Activated CD8-positive, alpha-beta memory T cell treated with anti-CD3 and anti-CD28 coated beads, Interleukin-2, amount 50 U/mL, for 4 hours (primary cell): ENCODE data around the gene C14orf180.
"Not testable (repeated sequence)": the region's sequence is repeated elsewhere in the genome, so short reads cannot be mapped to it uniquely, and the experiment has no call there.

Experiments used
- DNase-seq: peaks from one replicate; pipeline ENCODE4 v3.0.0-alpha.2; 2020

The C14orf180 gene

DNA sequence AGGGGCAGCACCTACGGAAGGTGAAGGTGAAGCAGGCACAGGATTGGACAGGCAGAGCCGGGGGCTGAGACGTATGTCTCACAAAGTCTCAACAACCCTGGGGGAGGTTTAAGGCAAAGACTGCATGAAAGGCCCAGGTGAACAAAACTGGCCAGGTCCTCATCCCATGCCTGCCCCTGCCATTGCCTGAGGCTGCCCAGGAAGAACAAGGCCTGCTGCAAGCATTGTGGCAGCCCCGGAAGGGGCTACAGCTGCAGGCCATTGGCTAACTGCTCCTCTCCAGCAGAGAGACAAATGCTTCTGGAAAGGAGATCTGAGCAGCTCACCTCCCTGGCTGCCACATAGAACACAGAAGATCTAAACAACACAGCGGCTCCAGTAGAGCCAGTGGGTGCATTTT is 45.4 kb downstream of the C14orf180 start:
- DNase-seq = no peak

DNA sequence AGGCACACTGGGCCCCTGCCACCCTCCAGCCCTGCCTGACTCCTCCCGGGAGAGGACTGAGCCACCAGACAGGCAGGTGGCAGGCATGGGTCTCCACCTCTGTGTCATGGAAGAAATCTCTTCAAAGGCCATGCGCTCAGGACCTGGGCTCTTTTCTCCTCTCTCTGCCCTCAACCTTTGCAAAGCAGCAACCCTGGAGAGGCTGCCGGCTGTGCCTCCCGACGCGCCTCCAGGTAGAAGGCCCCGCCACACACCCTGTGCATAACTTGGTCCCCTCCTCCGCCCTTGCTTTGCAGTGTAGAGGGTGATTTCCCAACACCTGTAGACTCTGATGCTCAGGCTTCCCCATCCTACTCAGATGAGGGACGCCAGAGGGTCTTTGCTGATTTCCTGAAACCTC is 53.2 kb downstream of the C14orf180 start:
- DNase-seq = no peak

- DNase-seq = no peak
These were observed 53.9 kb downstream of the C14orf180 start for GRCh38 chr14:104633276-104634137.

DNA sequence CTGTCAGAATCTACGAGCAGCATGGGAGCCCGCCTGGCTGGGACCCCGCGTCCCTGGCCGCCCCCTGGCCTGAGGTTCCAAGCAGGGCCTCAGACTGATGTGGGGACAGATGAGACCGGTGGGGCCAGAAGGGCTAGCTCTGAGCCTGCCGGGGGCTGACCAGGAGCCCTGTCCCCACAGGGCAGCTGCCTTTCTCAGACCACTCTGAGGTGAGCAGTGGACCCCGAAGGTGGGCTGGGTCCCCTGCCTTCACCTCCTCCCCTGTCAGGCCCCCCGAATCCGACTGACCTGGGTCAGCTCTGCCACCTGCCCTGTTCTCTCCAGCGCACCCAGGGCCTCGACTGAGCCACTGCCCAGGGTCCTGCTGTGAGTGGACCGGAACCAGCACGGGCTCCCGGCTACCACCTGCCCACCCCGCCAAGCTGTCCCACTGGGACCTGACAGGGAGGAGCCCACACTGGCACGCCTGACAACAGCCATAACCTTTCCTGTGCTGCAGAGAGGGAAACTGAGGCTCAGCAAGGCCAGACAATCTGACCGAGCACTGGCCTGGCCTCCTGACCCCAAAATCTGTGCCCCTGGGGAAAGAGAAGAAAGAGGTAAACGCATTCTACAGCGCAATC is 54.7 kb downstream of the C14orf180 start:
- no peak for DNase-seq

GRCh38 chr14:104634886-104635570 is 55.5 kb downstream of the C14orf180 start:
- DNase-seq = no peak

DNA sequence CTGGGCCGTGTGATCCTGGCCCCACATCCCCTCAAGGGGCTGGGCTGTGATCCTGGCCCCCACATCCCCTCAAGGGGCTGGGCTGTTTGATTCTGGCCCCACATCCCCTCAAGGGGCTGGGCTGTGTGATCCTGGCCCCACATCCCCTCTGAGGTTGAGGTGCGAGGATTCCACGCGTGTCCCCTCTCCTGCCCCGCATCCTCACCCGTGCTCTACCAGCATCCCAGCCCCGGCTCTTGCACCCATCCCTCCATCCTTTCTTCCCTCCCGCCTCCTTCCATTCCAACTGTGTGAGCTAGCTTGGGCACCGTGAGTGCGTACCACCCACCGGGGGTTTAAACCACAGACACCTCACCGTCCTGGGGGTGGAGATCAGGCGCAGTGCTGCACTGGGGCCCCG is 56.2 kb downstream of the C14orf180 start:
- DNase-seq = no peak

- DNase-seq = no peak
These were observed 56.6 kb downstream of the C14orf180 start for GRCh38 chr14:104636131-104636530.

DNA sequence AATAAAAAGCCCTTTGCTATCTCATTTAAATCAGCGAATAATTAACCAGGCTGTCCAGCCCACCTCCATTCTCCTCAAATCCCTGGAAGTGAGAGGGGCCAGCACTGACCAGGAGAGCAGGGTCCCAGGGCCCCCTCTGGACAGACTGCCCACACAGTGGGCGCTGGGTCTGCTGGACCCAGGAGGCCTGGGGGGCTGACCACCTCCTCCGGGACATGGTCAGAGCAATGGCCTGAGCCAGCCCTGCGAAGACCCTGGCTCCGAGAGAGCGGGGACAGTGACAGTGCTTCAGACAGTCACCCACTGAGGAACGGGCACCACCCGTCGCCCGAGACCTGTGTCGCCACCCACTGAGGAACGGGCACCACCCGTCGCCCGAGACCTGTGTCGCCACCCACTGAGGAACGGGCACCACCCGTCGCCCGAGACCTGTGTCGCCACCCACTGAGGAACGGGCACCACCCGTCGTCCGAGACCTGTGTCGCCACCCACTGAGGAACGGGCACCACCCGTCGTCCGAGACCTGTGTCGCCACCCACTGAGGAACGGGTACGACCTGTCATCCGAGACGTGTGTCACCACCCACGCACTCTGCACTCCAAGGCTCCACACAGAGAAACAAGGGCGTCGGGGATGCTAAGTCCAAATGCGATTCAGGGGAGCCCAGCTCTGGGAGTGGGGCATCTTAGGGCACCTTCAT is 57.4 kb downstream of the C14orf180 start:
- not testable (repeated sequence) for DNase-seq

DNA sequence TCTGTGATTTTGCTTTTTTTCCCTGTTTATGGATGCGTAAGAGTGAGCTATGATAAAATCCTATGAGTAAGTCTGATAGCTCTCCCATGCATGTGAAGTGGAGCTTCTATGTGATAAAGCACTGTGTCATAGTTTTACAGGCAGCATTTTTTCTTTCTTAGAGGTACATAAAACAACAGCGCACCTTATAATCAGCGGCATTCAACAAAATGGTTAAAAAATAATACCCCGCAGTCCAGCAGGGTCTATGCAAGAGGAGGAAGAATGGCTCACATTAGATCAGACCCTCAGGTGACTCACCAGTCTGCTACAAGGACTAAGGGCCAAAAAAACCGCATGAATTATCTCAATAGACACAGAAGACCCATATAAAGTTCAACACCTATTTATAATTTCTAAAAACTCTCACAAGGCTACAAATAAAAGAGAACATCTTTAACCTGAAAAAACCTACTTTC is 58.0 kb downstream of the C14orf180 start:
- no peak for DNase-seq

DNA sequence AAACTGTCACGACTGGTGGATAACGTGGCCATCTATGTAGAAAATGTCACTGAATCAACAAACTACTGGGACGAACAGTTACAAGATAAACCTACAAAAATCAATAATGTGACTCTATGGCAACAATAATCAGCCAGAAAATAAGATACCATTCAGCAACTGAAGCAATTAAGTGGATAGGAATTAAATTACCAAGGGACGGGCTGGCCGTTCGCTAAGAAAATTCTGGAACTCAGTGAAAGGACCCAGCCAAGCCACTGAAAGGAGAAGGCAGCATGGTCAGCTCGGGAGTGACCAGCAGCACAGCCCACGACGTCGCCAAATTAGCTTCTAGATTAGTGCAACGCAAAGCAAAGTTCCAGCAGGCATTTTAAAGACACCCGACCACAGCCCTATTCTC is 58.6 kb downstream of the C14orf180 start:
- no peak for DNase-seq

- DNase-seq = no peak
These were observed 59.4 kb downstream of the C14orf180 start for GRCh38 chr14:104638927-104639450.

GRCh38 chr14:104639471-104639870 is 59.9 kb downstream of the C14orf180 start:
- no peak for DNase-seq
